ENCODE data around the gene HAPLN3.

DNA sequence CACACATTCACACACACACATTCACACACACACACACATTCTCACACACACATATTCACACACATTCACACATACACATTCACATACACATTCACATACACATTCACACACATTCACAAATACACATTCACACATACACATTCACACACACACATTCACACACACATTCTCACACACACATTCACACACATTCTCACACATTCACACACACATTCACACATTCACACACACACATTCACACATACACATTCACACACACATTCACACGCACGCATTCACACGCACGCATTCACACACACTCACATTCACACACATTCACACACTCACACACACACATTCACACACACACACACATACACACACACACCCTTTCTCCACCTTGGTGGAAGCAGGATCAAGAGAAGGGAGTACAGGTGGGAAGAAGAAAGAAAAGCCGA, 5.7 kb upstream of the HAPLN3 start:
- TF ChIP-seq, protein P1, sequence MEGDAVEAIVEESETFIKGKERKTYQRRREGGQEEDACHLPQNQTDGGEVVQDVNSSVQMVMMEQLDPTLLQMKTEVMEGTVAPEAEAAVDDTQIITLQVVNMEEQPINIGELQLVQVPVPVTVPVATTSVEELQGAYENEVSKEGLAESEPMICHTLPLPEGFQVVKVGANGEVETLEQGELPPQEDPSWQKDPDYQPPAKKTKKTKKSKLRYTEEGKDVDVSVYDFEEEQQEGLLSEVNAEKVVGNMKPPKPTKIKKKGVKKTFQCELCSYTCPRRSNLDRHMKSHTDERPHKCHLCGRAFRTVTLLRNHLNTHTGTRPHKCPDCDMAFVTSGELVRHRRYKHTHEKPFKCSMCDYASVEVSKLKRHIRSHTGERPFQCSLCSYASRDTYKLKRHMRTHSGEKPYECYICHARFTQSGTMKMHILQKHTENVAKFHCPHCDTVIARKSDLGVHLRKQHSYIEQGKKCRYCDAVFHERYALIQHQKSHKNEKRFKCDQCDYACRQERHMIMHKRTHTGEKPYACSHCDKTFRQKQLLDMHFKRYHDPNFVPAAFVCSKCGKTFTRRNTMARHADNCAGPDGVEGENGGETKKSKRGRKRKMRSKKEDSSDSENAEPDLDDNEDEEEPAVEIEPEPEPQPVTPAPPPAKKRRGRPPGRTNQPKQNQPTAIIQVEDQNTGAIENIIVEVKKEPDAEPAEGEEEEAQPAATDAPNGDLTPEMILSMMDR (IDR thresholded peaks at IDR 0.05) = no peak
- TF ChIP-seq POLR2A (IDR thresholded peaks at IDR 0.05) (no peak), POLR2AphosphoS5 (IDR thresholded peaks at IDR 0.05; ENCODE audit: insufficient read depth in 1 of 2, low read depth in 1 of 2) (no peak)

Data from vagina (tissue), 2 donors.